HL-60 (cell line): ENCODE data around the gene SUGT1.

Experiments used
- CTCF ChIP-seq: IDR thresholded peaks from one replicate; pipeline ENCODE4 v1.5.1; 2011; ENCODE audit warnings: low read length, control low read depth, inconsistent platforms; ENCODE audit not compliant: insufficient read depth
- GABPA ChIP-seq: IDR thresholded peaks from 2 replicates; pipeline ENCODE4 v1.6.1; 2012; ENCODE audit warnings: low read depth
- POLR2AphosphoS5 ChIP-seq: IDR thresholded peaks from 2 replicates; pipeline ENCODE4 v1.6.1; 2012; ENCODE audit warnings: low read depth
- REST ChIP-seq: IDR thresholded peaks from 2 replicates; pipeline ENCODE4 v1.6.1; 2012; ENCODE audit warnings: low read depth; ENCODE audit not compliant: insufficient replicate concordance
- SPI1 ChIP-seq: IDR thresholded peaks from 2 replicates; pipeline ENCODE4 v1.6.1; 2012; ENCODE audit warnings: low read depth, mild to moderate bottlenecking, borderline replicate concordance

GRCh38 chr13:52738719-52739467 lies 86.3 kb downstream of the SUGT1 start:
- no peak for TF ChIP-seq CTCF
- TF ChIP-seq REST: no peak
- no peak for TF ChIP-seq GABPA
- TF ChIP-seq POLR2AphosphoS5: no peak
- no peak for TF ChIP-seq SPI1
